Measurements from ENCODE around the gene ZNF518A.
"Not testable (repeated sequence)": the region's sequence is repeated elsewhere in the genome, so short reads cannot be mapped to it uniquely, and the experiment has no call there.

The ZNF518A gene

DNA sequence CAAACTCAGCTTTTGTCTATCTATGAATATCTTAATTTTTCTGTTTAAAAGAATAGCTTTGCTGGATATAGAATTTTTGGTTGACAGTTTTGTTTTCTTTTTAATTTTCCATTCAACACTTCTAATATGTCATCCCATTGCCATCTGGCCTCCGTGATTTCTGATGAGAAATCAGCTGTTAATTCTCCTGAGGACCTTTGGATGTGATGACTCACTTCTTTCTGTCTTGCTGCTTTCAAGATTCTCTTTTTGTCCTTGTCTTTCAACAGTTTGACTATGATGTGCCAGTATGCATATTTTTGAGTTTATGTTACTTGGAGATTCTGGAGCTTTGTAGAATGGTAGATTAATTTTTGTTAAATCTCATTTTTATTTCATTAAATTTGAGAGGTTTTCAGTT, 38.4 kb downstream of the ZNF518A start:
- DNase-seq (ENCODE audit: low read depth): no peak
- no peak overlapping the region for H3K4me3 ChIP-seq (ENCODE audit: low read depth, low read length)
- TF ChIP-seq, protein P1, sequence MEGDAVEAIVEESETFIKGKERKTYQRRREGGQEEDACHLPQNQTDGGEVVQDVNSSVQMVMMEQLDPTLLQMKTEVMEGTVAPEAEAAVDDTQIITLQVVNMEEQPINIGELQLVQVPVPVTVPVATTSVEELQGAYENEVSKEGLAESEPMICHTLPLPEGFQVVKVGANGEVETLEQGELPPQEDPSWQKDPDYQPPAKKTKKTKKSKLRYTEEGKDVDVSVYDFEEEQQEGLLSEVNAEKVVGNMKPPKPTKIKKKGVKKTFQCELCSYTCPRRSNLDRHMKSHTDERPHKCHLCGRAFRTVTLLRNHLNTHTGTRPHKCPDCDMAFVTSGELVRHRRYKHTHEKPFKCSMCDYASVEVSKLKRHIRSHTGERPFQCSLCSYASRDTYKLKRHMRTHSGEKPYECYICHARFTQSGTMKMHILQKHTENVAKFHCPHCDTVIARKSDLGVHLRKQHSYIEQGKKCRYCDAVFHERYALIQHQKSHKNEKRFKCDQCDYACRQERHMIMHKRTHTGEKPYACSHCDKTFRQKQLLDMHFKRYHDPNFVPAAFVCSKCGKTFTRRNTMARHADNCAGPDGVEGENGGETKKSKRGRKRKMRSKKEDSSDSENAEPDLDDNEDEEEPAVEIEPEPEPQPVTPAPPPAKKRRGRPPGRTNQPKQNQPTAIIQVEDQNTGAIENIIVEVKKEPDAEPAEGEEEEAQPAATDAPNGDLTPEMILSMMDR (IDR thresholded peaks at IDR 0.05; ENCODE audit: control insufficient read depth, extremely low read depth, insufficient read depth): no peak

DNA sequence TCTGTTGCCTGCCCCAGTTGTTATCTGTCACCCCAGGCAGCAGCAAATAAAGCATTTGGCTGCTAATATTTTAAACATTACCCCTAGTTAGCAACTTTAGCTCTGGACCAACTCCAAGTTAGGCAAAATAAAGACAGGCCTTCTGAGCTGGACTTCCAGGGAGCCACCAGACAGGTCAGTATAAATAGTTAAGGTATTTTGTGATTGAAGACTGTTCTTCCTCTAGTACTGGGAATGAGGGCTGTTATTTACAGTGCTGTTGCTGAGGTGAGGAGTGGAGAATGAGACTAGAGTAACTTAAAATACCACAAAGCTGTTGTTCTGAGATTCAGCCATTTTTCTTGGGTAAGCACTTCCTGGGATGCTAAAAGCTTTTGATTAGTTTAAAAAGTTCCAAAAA, 40.1 kb downstream of the ZNF518A start:
- no peak for DNase-seq (ENCODE audit: low read depth)
- no peak overlapping the region for H3K4me3 ChIP-seq (ENCODE audit: low read depth, low read length)
- TF ChIP-seq, protein P1 (IDR thresholded peaks at IDR 0.05; ENCODE audit: control insufficient read depth, extremely low read depth, insufficient read depth): no peak

DNA sequence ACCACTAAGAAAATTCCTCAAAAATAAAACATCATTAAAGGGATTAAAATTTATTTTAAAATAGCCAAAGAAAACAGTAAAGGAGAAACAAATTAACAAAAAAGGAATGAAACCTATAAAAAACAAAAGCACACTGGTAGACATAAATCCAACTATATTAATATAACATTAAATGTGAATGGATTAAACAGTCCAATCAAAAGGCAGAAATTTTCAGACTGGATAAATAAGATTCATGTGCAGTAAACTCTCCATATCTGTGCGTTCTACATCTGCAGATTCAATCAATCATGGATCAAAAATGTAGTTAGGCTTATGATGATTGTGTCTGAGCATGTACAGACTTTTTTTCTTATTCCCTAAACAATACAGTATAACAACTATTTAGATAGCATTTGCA, 42.6 kb downstream of the ZNF518A start:
- no peak for DNase-seq (ENCODE audit: low read depth)
- H3K4me3 ChIP-seq (ENCODE audit: low read depth, low read length): no peak overlapping the region
- TF ChIP-seq, protein P1 (IDR thresholded peaks at IDR 0.05; ENCODE audit: control insufficient read depth, extremely low read depth, insufficient read depth): no peak

DNA sequence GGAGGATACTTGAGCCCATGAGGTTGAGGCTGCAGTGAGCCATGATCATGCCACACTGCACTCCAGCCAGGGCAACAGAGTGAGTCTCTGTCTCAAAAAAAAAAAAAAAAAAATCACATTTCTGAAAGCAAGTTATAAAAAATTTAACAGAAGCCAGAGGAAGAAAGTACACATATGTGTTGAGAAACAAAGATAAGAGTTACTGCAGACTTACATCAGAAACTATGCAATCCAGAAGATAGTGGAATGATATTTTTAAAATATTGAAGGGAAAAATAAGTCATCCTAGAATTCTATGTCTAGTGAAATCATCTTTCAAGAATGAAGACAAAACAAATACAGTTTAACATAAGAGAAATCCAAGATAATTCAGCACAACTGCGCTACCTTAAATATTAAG, 46.9 kb downstream of the ZNF518A start:
- no peak for DNase-seq (ENCODE audit: low read depth)
- TF ChIP-seq, protein P1 (IDR thresholded peaks at IDR 0.05; ENCODE audit: control insufficient read depth, extremely low read depth, insufficient read depth): no peak
- no peak overlapping the region for H3K4me3 ChIP-seq (ENCODE audit: low read depth, low read length)

DNA sequence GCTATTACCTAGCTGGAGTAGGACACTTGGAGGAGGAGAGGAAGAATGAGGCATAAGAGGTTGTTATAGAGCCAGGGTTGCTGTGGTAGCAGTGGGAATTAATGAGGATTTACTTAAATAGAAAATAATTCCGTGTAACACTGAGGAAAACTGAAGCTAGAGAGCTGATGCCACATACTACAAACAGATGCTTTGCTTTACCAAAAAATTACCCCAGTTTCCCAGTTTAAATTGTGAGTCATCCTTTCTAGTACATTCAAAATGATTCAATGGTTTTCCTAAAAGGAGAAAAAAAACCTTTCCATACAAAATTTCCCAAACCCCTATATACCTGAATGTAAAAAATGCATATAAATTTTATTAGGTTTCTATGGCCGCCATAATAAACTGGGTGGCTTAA, 58.3 kb downstream of the ZNF518A start:
- H3K4me3 ChIP-seq (ENCODE audit: low read depth, low read length): no peak overlapping the region
- TF ChIP-seq, protein P1 (IDR thresholded peaks at IDR 0.05; ENCODE audit: control insufficient read depth, extremely low read depth, insufficient read depth): no peak
- DNase-seq (ENCODE audit: low read depth): no peak

DNA sequence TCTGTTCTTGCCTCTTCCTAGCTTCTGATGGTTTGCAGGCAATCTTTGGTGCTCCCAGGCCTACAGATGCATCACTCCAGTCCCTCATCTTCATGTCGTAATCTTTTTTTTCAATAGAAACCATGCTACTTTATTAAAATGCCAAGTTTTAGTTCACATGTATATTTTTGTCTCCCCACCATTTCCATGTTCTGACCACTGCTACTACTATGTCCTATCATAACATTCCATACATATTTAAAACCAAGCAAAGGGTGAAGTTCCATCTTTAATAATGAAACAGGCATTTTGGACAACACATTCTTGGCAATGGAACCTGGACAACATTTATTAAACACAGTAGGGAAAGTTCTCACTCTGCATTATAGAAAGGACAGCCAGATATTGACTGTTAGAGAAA, 58.8 kb downstream of the ZNF518A start:
- no peak for DNase-seq (ENCODE audit: low read depth)
- H3K4me3 ChIP-seq (ENCODE audit: low read depth, low read length): no peak overlapping the region
- TF ChIP-seq, protein P1 (IDR thresholded peaks at IDR 0.05; ENCODE audit: control insufficient read depth, extremely low read depth, insufficient read depth): no peak

DNA sequence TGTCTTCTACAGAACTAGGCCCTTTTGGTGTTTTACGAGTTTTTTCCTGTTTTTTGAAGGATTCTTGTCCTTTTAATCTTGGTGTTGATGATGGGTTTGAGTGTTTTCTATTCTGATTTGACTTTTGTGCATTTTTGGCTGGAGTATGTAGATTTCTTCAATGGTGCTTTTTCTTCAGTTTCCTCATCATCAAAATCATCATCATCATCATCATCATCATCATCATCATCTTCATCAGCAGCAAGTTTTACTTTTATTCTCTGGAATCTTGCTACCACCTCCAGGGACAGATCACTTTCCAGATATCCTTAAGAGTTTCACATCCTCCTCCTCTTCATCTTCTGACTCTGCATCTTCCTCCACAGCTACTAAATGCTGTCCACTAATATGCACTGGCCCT, 59.4 kb downstream of the ZNF518A start:
- not testable (repeated sequence) for H3K4me3 ChIP-seq (ENCODE audit: low read depth, low read length); DNase-seq (ENCODE audit: low read depth)

DNA sequence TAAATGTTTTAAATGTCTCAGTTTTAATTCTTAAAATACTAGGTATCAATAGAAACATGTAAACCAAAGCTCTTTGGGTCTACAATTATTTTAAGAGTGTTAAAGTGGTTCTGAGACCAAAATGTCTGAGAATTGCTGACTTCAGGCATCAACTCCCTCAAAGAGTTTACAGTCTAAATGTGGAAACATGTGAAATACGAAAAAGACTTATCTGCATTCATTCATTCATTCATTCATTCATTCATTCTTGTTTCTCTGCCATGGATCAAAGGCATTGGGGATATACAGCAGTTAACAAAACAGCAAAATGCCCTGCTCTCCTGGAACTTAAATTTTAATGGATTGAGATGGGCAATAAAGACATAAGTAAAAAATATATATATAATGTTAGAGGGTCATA, 71.4 kb downstream of the ZNF518A start:
- no peak for DNase-seq (ENCODE audit: low read depth)
- H3K4me3 ChIP-seq (ENCODE audit: low read depth, low read length): no peak overlapping the region
- TF ChIP-seq, protein P1 (IDR thresholded peaks at IDR 0.05; ENCODE audit: control insufficient read depth, extremely low read depth, insufficient read depth): no peak
